HFFc6 (cell line): ENCODE results near the gene SDCCAG8. TPM values are rescaled to one million over a fixed set of nuclear protein-coding genes. Genes with fewer than 3 reads are reported as not detected.

Experiments used
- DNase-seq: peaks from one replicate; pipeline ENCODE4 v3.0.0-alpha.2; 2018
- H3K27ac Mint-ChIP-seq: 2 replicates; pipeline ENCODE4 v1.8.0; 2020; ENCODE audit warnings: mild to moderate bottlenecking, mixed read lengths
- H3K27me3 Mint-ChIP-seq: 2 replicates; pipeline ENCODE4 v1.8.0; 2021; ENCODE audit warnings: mild to moderate bottlenecking, moderate library complexity, mixed read lengths; ENCODE audit not compliant: insufficient read depth
- H3K36me3 Mint-ChIP-seq: 2 replicates; pipeline ENCODE4 v1.8.0; 2021; ENCODE audit warnings: low read depth, mixed read lengths
- H3K4me1 Mint-ChIP-seq: 2 replicates; pipeline ENCODE4 v1.8.0; 2020; ENCODE audit warnings: low read depth, mixed read lengths
- H3K4me3 Mint-ChIP-seq: 2 replicates; pipeline ENCODE4 v1.8.0; 2020; ENCODE audit warnings: mild to moderate bottlenecking, moderate library complexity, mixed read lengths
- H3K9me3 Mint-ChIP-seq: 2 replicates; pipeline ENCODE4 v1.8.0; 2020; ENCODE audit warnings: mild to moderate bottlenecking, mixed read lengths
- total RNA-seq, 6 experiments: library from RNA; stranded (reverse); fragmentation: NEBNext Ultra II Directional; extraction: Animal tissue kit (Norgen Biotek cat#: 25700); gene quantifications; 2 replicates in 1 of 6; 3 replicates in 5 of 6; pipeline ENCODE4 v1.2.3, GENCODE V29; 2021
- TF ChIP-seq, protein P1 (sequence below): fragments of 200-600 bp; sonication (generic); IDR thresholded peaks from 2 replicates; pipeline ENCODE4 v1.5.0; 2021; ENCODE audit warnings: antibody characterized with exemption, mild to moderate bottlenecking

Gene SDCCAG8
- total RNA-seq, 6 experiments from 2014 or later: 22.3 to 31.2 (median 26.1) TPM

GRCh38 chr1:243496187-243496646 is 240.4 kb downstream of the SDCCAG8 start:
- no peak for DNase-seq
- H3K27ac Mint-ChIP-seq: peak overlapping the region; percentile 48
- TF ChIP-seq, protein P1, sequence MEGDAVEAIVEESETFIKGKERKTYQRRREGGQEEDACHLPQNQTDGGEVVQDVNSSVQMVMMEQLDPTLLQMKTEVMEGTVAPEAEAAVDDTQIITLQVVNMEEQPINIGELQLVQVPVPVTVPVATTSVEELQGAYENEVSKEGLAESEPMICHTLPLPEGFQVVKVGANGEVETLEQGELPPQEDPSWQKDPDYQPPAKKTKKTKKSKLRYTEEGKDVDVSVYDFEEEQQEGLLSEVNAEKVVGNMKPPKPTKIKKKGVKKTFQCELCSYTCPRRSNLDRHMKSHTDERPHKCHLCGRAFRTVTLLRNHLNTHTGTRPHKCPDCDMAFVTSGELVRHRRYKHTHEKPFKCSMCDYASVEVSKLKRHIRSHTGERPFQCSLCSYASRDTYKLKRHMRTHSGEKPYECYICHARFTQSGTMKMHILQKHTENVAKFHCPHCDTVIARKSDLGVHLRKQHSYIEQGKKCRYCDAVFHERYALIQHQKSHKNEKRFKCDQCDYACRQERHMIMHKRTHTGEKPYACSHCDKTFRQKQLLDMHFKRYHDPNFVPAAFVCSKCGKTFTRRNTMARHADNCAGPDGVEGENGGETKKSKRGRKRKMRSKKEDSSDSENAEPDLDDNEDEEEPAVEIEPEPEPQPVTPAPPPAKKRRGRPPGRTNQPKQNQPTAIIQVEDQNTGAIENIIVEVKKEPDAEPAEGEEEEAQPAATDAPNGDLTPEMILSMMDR: no peak
- peaks cover 26% of the 10 kb centered on the region for H3K36me3 Mint-ChIP-seq
- H3K9me3 Mint-ChIP-seq: no peaks in the 10 kb centered on the region; the same call in 1 of the 2 replicates
- H3K4me3 Mint-ChIP-seq: no peak overlapping the region
- 0 out of 2 replicates have a peak, but pooled peaks cover 2% of the 10 kb centered on the region for H3K27me3 Mint-ChIP-seq
- peaks cover 35% of the 10 kb centered on the region for H3K4me1 Mint-ChIP-seq

- DNase-seq: no peak
- Mint-ChIP-seq H3K4me1 (peaks cover 38% of the 10 kb centered on the region), H3K27ac (no peak overlapping the region), H3K9me3 (no peaks in the 10 kb centered on the region; the same call in 1 of the 2 replicates), H3K36me3 (peaks cover 26% of the 10 kb centered on the region), H3K27me3 (0 out of 2 replicates have a peak, but pooled peaks cover 2% of the 10 kb centered on the region), H3K4me3 (no peak overlapping the region)
- TF ChIP-seq, protein P1: no peak
Observed at GRCh38 chr1:243496806-243497205, 241.0 kb downstream of the SDCCAG8 start.

DNA sequence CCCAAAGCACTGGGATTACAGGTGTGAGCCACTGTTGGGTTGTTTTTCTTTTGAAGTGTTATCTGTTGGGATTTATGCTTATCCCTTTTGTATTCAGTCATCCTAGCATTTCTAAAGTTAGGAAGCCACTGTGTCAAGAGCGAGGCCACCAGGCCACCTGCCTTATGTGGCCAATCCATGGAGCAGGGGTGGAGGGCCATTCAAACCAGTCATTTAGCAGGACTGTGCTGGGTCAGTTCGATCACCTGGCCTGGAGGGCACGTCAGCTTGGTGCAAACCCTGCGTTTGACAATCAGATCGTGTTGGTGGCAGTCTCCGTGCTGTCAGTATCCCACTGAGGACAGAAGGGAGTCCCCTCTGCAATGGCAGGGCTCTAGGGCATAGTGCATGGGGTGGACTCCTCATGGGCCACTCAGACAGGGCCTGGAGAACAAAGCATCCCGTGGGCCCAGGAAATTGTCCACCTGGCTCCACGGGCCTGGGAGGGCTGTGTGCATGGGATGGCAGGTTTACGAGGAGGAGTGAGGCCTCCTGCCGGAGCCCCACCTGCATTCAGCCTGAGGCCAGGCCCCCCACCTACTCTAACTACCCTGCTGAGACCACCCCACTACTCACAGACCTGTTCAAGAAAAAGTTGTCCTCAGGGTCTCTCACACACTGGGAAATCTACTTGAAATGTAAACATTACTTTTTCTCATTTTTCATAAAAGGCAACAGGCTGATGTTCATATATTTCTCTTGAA is 242.3 kb downstream of the SDCCAG8 start:
- DNase-seq: no peak
- Mint-ChIP-seq H3K27ac (no peak overlapping the region), H3K4me1 (peaks cover 42% of the 10 kb centered on the region), H3K4me3 (no peak overlapping the region), H3K9me3 (no peaks in the 10 kb centered on the region; the same call in 1 of the 2 replicates), H3K27me3 (0 out of 2 replicates have a peak, but pooled peaks cover 2% of the 10 kb centered on the region), H3K36me3 (peaks cover 36% of the 10 kb centered on the region)
- TF ChIP-seq, protein P1: no peak

GRCh38 chr1:243499248-243499647 is 243.4 kb downstream of the SDCCAG8 start:
- TF ChIP-seq, protein P1: no peak
- DNase-seq: no peak
- Mint-ChIP-seq H3K27ac (no peak overlapping the region), H3K4me3 (no peak overlapping the region), H3K36me3 (peaks cover 44% of the 10 kb centered on the region), H3K27me3 (0 out of 2 replicates have a peak, but pooled peaks cover 2% of the 10 kb centered on the region), H3K9me3 (no peaks in the 10 kb centered on the region; the same call in 1 of the 2 replicates), H3K4me1 (peaks cover 35% of the 10 kb centered on the region)

- Mint-ChIP-seq H3K27me3 (0 out of 2 replicates have a peak, but pooled peaks cover 2% of the 10 kb centered on the region), H3K4me3 (no peak overlapping the region)
Observed at GRCh38 chr1:243499711-243500110, 243.9 kb downstream of the SDCCAG8 start.

More at GRCh38 chr1:243499711-243500110, 243.9 kb downstream of the SDCCAG8 start:
- peaks cover 35% of the 10 kb centered on the region for H3K4me1 Mint-ChIP-seq
- no peaks in the 10 kb centered on the region; the same call in 1 of the 2 replicates for H3K9me3 Mint-ChIP-seq
- H3K27ac Mint-ChIP-seq: no peak overlapping the region
- peaks cover 42% of the 10 kb centered on the region for H3K36me3 Mint-ChIP-seq
- TF ChIP-seq, protein P1: no peak
- DNase-seq: no peak
